Smooth muscle cell (in vitro differentiated cells): ENCODE data around the gene GBP5. TPM values are rescaled to one million over a fixed set of nuclear protein-coding genes. Genes with fewer than 3 reads are reported as not detected.
"Not testable (repeated sequence)": the region's sequence is repeated elsewhere in the genome, so short reads cannot be mapped to it uniquely, and the experiment has no call there.

Source experiments
- DNase-seq: peaks from one replicate; lab custom pipeline; 2025; ENCODE audit not compliant: unreplicated experiment; lab: John Stamatoyannopoulos, UW
- H2AFZ ChIP-seq: fragments of 200-600 bp; sonication (generic); 2 replicates; pipeline ENCODE4 v1.6.0; 2016; ENCODE audit warnings: antibody characterized with exemption, low read depth, mild to moderate bottlenecking
- H3F3A ChIP-seq: fragments of 200-600 bp; sonication (generic); 2 replicates; pipeline ENCODE4 v1.6.0; 2017; ENCODE audit warnings: antibody characterized with exemption, low read depth
- H3K27ac ChIP-seq: fragments of 200-600 bp; sonication (generic); 2 replicates; pipeline ENCODE4 v1.5.1; 2016; ENCODE audit warnings: low read depth, mild to moderate bottlenecking
- H3K27me3 ChIP-seq: fragments of 200-600 bp; sonication (generic); 2 replicates; pipeline ENCODE4 v1.6.1; 2016; ENCODE audit warnings: low read depth, mild to moderate bottlenecking
- H3K36me3 ChIP-seq: fragments of 200-600 bp; sonication (generic); 2 replicates; pipeline ENCODE4 v1.5.1; 2016; ENCODE audit warnings: low read depth
- H3K4me1 ChIP-seq: fragments of 200-600 bp; sonication (generic); 2 replicates; pipeline ENCODE4 v1.5.1; 2016; ENCODE audit warnings: low read depth
- H3K4me2 ChIP-seq: fragments of 200-600 bp; sonication (generic); 2 replicates; pipeline ENCODE4 v1.6.0; 2016; ENCODE audit warnings: mild to moderate bottlenecking
- H3K4me3 ChIP-seq: fragments of 200-600 bp; sonication (generic); 2 replicates; pipeline ENCODE4 v1.5.1; 2016; ENCODE audit warnings: mild to moderate bottlenecking
- H3K79me2 ChIP-seq: fragments of 200-600 bp; sonication (generic); 2 replicates; pipeline ENCODE4 v1.6.0; 2016; ENCODE audit warnings: low read depth, mild to moderate bottlenecking
- H3K9ac ChIP-seq: fragments of 200-600 bp; sonication (generic); 2 replicates; pipeline ENCODE4 v1.6.0; 2016; ENCODE audit warnings: low read depth
- H3K9me3 ChIP-seq: fragments of 200-600 bp; sonication (generic); replicated peaks from 2 replicates; pipeline ENCODE4 v1.5.1; 2016; ENCODE audit warnings: low read depth
- H4K20me1 ChIP-seq: fragments of 200-600 bp; sonication (generic); 2 replicates; pipeline ENCODE4 v1.6.0; 2016; ENCODE audit warnings: low read depth
- whole genome bisulfite sequencing: methylation state at CpG from one replicate; pipeline ENCODE4 v1.1.7; 2016; ENCODE audit warnings: low lambda C conversion rate; 5-methylcytosine and 5-hydroxymethylcytosine counted together
- polyA plus RNA-seq: library from polyadenylated mRNA; unstranded; fragments of >200 nt; fragmentation: Nextera tagmentation; extraction: Ambion mirVana; gene quantifications from 2 replicates; pipeline ENCODE4 v1.2.1, GENCODE V29; 2016
- total RNA-seq: library from RNA; depleted of rRNA; stranded (reverse); fragments of >200 nt; gene quantifications from 2 replicates; pipeline ENCODE4 v1.2.3, GENCODE V29; 2014
- TF ChIP-seq, protein P1 (sequence below): fragments of 200-600 bp; sonication (generic); IDR thresholded peaks from 2 replicates; pipeline ENCODE4 v1.5.1; 2017; ENCODE audit warnings: borderline replicate concordance, mild to moderate bottlenecking, antibody characterized with exemption; ENCODE audit not compliant: insufficient read depth, poor library complexity, severe bottlenecking

The GBP5 gene, protein sequence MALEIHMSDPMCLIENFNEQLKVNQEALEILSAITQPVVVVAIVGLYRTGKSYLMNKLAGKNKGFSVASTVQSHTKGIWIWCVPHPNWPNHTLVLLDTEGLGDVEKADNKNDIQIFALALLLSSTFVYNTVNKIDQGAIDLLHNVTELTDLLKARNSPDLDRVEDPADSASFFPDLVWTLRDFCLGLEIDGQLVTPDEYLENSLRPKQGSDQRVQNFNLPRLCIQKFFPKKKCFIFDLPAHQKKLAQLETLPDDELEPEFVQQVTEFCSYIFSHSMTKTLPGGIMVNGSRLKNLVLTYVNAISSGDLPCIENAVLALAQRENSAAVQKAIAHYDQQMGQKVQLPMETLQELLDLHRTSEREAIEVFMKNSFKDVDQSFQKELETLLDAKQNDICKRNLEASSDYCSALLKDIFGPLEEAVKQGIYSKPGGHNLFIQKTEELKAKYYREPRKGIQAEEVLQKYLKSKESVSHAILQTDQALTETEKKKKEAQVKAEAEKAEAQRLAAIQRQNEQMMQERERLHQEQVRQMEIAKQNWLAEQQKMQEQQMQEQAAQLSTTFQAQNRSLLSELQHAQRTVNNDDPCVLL
- total RNA-seq (not detected in 2 replicates), polyA plus RNA-seq (not detected in 2 replicates)

DNA sequence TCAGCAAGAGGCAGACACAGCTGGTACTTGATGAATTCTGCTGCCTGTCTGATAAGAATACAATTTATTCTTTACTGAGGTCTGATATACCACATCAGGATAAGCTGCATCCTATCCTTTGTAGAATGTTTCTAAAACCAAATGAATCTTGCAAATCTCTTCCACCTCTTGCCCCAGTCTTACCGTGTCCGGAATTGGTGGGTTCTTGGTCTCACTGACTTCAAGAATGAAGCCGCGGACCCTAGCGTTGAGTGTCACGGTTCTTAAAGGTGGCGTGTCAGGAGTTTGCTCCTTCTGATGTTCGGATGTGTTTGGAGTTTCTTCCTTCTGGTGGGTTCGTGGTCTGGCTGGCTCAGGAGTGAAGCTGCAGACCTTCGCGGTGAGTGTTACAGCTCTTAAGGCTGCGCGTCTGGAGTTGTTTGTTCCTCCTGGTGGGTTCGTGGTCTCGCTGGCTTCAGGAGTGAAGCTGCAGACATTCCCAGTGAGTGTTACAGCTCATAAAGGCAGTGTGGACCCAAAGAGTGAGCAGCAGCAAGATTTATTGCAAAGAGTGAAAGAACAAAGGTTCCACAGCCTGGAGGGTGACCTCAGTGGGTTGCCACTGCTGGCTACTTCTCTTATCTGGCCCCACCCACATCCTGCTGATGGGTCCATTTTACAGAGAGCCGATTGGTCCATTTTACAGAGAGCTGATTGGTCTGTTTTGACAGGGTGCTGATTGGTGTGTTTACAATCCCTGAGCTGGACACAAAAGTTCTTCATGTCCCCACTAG is at the start of gene GBP5:
Gene GBP5, minus strand, starts transcription at position 592 of the 773 bp plus-strand sequence. CDS start 3,305 bp downstream, outside the sequence.
- H3K9me3 ChIP-seq, H3K9ac ChIP-seq, H3K27me3 ChIP-seq, DNase-seq, H3F3A ChIP-seq, H3K4me3 ChIP-seq, H3K36me3 ChIP-seq, H3K4me2 ChIP-seq, H4K20me1 ChIP-seq, H3K79me2 ChIP-seq, H3K4me1 ChIP-seq, H2AFZ ChIP-seq, H3K27ac ChIP-seq: not testable (repeated sequence)
- WGBS = 92% methylated on average over 16 of the region's 16 CpGs

DNA sequence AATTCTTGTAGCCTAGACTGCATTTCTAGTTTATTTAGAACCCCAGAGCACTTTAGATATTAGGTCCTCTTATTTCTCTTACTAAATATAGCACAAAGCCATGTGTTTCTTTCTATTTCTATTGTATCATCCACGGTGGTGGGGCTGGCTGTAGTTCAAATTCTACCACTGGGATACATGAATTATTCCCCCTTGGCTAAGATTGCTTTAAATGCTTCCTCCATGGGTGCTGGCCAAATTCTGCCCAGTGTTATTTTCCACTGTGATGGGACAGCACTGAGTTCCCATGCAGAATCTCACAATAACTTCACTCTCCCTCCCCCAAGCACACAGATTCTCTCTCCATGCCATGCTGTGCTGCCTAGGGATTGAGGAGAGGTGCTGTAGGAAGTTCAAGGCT is 49.7 kb upstream of the GBP5 start:
- Histone ChIP-seq H4K20me1 (no peaks in the 10 kb centered on the region), H3K4me2 (no peak overlapping the region), H3K4me3 (no peak overlapping the region), H3K9me3 (no peaks in the 10 kb centered on the region), H2AFZ (no peak overlapping the region), H3K36me3 (no peaks in the 10 kb centered on the region), H3K4me1 (no peaks in the 10 kb centered on the region), H3K27ac (no peak overlapping the region), H3K9ac (no peak overlapping the region), H3K27me3 (no peaks in the 10 kb centered on the region), H3F3A (no peaks in the 10 kb centered on the region), H3K79me2 (no peaks in the 10 kb centered on the region)
- WGBS = 94% methylated on average over 1 of the region's 1 CpG
- no peak for DNase-seq
- TF ChIP-seq, protein P1, sequence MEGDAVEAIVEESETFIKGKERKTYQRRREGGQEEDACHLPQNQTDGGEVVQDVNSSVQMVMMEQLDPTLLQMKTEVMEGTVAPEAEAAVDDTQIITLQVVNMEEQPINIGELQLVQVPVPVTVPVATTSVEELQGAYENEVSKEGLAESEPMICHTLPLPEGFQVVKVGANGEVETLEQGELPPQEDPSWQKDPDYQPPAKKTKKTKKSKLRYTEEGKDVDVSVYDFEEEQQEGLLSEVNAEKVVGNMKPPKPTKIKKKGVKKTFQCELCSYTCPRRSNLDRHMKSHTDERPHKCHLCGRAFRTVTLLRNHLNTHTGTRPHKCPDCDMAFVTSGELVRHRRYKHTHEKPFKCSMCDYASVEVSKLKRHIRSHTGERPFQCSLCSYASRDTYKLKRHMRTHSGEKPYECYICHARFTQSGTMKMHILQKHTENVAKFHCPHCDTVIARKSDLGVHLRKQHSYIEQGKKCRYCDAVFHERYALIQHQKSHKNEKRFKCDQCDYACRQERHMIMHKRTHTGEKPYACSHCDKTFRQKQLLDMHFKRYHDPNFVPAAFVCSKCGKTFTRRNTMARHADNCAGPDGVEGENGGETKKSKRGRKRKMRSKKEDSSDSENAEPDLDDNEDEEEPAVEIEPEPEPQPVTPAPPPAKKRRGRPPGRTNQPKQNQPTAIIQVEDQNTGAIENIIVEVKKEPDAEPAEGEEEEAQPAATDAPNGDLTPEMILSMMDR = no peak

DNA sequence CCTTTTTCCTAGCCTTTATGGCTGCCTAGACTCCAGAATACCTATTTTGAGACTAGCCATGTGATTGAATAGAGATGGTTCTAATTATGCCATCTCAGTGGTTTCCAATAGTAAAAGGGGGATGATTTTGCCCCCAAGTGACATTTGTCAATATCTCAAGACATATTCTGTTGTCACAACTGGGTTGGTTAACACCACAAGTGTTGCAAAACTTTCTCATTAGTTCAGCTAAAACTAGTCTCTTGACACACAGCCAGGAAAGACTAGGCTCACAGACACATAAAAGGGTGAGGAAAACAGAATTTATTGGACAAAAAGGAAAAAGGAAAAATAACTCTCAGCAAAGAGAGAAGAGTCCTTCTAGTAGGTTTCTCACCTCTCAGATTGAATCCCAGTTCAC is 39.9 kb upstream of the GBP5 start:
- H3K4me2 ChIP-seq = no peak overlapping the region
- H3K4me1 ChIP-seq = no peaks in the 10 kb centered on the region
- no peaks in the 10 kb centered on the region for H3K9me3 ChIP-seq
- H3K79me2 ChIP-seq = no peaks in the 10 kb centered on the region
- no peak overlapping the region for H3K9ac ChIP-seq
- TF ChIP-seq, protein P1 = no peak
- H3K4me3 ChIP-seq = no peak overlapping the region
- no peak overlapping the region for H3K27ac ChIP-seq
- no peaks in the 10 kb centered on the region for H3F3A ChIP-seq
- no peaks in the 10 kb centered on the region for H3K27me3 ChIP-seq
- H4K20me1 ChIP-seq = no peaks in the 10 kb centered on the region
- no peak for DNase-seq
- no peak overlapping the region for H2AFZ ChIP-seq
- H3K36me3 ChIP-seq = no peaks in the 10 kb centered on the region

DNA sequence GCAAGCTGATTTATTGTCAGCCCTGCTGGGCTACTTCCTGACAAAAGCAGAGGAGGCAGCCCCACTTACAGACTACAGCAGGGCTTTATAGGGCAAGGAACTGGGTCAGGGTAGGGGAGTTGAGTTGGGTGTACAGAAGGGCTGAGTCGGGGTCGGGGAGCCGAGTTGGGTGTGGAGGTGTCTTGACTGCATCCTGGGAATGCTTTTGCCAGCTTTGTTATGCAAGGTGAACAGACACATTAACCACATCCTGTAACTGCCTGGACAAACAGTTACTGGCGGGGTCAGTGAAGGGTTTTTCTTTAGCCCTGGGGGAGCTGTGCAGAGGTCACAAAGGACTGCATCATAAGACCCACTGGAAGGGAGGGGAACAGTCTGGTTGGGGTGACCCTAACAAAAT is 39.1 kb upstream of the GBP5 start:
- H3F3A ChIP-seq = no peaks in the 10 kb centered on the region
- no peak overlapping the region for H3K4me3 ChIP-seq
- H3K27me3 ChIP-seq = no peaks in the 10 kb centered on the region
- H3K9ac ChIP-seq = no peak overlapping the region
- WGBS = 78% methylated on average over 4 of the region's 4 CpGs
- TF ChIP-seq, protein P1 = no peak
- no peaks in the 10 kb centered on the region for H3K79me2 ChIP-seq
- H3K4me1 ChIP-seq = no peaks in the 10 kb centered on the region
- no peaks in the 10 kb centered on the region for H4K20me1 ChIP-seq
- H3K9me3 ChIP-seq = no peaks in the 10 kb centered on the region
- H2AFZ ChIP-seq = no peak overlapping the region
- H3K27ac ChIP-seq = no peak overlapping the region
- H3K4me2 ChIP-seq = no peak overlapping the region
- no peak for DNase-seq
- H3K36me3 ChIP-seq = no peaks in the 10 kb centered on the region
